LoVo (cell line): ENCODE measurements around the gene ZNF281.
"Not testable (repeated sequence)": the region's sequence is repeated elsewhere in the genome, so short reads cannot be mapped to it uniquely, and the experiment has no call there.

Source experiments
- DNase-seq: peaks from one replicate; pipeline ENCODE4 v3.0.0-alpha.2; 2016; ENCODE audit warnings: low spot score

Gene ZNF281

GRCh38 chr1:200364091-200364759 is 45.6 kb downstream of the ZNF281 start:
- no peak for DNase-seq

GRCh38 chr1:200363264-200363933 is 46.4 kb downstream of the ZNF281 start:
- no peak for DNase-seq

GRCh38 chr1:200362421-200362820 is 47.4 kb downstream of the ZNF281 start:
- DNase-seq = no peak

GRCh38 chr1:200359610-200360163 is 50.1 kb downstream of the ZNF281 start:
- no peak for DNase-seq

- DNase-seq = not testable (repeated sequence)
Measured at GRCh38 chr1:200357925-200358324, 51.9 kb downstream of the ZNF281 start.

- no peak for DNase-seq
Measured at GRCh38 chr1:200355801-200356200, 54.0 kb downstream of the ZNF281 start.
